ACHN (cell line): ENCODE results near the gene SCN2B.

ENCODE experiments used
- DNase-seq: peaks from one replicate; pipeline ENCODE4 v3.0.0-alpha.2; 2015
- in situ Hi-C: cut with HindIII; loops from 2 replicates; pipeline ENCODE4 v1.10.0; 2017; ENCODE audit warnings: low sequenced_read_pairs, low pct_ligation_motif_present, low pct_unique_long_range_greater_than_20kb

The SCN2B gene

DNA sequence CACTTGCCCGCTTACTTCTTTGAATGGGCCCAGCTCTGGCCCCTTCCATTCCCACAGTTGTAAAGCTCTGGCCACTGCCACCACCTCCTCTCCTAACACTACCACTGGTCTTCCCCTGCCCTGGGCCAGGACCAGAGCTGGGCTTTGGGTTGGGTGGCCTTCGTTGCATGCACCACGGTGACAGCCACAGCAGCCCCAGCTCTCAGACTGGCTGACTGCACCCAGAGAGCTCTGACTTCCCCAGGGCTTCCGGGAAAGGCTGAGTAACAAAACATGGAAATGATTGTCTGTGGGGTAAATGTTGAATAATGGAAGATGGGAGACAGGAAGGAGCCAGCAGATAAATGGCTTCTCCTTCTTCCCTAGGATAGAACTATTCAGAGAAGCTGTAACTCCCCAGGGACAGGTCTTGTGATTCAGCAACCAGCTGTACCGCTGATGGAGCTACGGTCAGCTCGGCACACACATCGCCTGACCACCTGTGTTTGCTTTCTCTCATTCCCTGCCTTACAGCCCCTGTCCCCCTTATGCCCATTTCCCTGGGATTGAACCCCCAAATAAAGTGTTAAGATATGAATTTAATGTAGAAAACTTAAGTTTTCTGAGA, 51.4 kb downstream of the SCN2B start:
- no peak for DNase-seq
- in situ Hi-C loops: no loop called here

DNA sequence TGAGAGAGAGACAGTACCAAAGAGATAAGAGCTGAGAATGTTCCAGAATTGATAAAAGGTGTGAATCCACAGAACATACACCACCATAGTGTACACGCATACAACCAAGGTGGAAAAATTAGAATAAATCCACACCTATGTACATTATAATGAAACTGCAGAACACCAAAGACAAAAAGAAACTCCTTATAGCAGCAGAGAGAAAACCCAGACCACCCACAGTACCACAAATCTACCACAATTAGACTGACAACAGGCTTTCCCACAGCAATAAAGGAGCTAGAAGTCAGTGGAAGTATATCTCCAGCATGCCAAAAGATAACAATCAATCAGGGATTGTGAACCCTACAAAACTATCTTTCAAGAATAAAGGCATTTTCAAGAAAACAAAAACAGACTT, 55.6 kb downstream of the SCN2B start:
- DNase-seq: no peak
- in situ Hi-C loops: no loop called here

DNA sequence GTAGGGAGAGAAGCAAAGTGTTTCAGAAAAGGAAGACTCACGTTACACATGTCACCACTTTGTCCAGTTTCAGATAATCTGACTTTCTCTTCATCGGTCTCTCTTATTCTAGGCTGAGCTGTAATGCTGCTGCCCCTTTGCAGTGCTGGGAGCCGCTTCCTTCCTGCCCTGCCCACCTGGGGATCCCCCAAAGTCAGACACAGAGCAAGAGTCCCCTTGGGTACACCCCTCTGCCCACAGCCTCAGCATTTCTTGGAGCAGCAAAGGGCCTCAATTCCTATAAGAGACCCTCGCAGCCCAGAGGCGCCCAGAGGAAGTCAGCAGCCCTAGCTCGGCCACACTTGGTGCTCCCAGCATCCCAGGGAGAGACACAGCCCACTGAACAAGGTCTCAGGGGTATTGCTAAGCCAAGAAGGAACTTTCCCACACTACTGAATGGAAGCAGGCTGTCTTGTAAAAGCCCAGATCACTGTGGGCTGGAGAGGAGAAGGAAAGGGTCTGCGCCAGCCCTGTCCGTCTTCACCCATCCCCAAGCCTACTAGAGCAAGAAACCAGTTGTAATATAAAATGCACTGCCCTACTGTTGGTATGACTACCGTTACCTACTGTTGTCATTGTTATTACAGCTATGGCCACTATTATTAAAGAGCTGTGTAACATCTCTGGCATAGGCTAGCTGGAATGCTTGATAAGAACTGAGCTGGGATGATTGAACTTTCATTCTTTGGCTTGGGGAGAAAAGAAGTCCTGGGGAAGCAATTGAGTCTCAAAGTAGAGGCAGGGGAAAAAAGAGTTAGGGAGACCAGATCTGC, 58.4 kb downstream of the SCN2B start:
- DNase-seq: no peak
- in situ Hi-C loops: no loop called here

DNA sequence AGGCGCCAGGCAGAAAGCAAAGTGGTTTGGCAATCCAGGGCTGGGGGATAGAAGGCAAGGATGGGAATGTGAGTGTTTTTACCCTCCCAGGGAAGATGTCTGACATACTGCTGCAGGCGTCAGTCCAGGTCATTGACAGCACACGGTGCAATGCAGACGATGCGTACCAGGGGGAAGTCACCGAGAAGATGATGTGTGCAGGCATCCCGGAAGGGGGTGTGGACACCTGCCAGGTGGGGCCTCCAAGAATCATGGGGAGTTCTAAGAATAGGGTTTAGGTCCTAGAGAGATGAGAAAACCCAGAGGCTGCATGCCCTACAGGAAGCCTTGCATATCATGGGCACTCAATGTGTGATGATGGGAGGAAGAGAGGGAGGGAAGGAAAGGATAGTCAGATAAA, 61.4 kb downstream of the SCN2B start:
- DNase-seq: no peak
- in situ Hi-C loops: no loop called here

DNA sequence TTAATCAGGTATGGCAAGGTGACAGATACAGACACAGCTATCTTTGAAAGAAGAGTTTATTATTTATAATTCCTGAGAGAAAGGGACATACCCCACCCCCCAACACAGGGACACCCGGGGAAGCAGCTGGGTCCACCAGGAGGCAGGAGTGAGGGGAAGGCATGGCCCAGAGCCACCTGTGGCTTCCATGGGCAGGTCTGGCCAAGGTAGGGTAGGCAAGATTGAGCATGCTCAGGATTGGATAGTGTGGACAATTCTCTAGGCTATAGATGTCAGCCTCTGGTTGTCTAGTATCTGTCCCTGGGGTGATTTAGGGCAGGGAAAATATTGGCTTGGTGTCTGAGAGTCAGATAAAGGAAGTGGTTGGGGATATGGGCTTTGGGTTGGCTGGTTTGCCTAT, 62.2 kb downstream of the SCN2B start:
- in situ Hi-C loops: no loop called here
- no peak for DNase-seq

DNA sequence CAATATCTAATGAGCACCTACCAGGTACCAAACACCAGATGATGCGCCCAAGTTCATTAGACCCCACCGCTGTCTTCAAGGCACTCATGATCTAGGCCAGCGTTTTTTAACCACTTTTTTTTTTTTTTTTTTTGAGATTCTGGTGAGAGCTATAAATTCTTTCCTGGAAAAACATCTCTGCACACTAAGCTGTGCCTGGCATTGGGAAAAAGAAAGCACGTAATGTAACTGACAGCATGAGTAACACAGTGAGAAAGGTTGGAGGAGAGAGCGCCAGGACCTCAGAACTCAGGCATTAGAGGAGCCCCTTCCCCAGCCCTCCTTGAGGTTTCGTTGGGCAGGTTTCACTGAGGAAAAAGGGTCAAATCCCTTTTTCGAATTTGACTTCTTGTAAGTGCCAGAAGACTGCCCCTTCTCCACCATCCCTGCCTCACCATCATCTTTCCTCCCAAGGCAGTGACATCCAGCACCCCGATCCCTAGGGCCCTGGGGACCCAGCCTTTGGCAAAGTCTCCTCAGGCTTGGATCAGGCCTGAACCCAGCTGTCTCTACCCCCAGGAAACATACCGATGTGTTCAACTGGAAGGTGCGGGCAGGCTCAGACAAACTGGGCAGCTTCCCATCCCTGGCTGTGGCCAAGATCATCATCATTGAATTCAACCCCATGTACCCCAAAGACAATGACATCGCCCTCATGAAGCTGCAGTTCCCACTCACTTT, 63.6 kb downstream of the SCN2B start:
- no peak for DNase-seq
- in situ Hi-C loops: no loop called here
